DMS 273 (cell line): ENCODE data around the gene ARF1.
A peak's percentile ranks its signal among the peaks of the same experiment; 100 is the strongest.

Experiments
- DNase-seq: peaks from one replicate; lab custom pipeline; 2025; ENCODE audit not compliant: unreplicated experiment; lab: John Stamatoyannopoulos, UW

ARF1 gene

GRCh38 chr1:228068359-228068758 lies 14.1 kb upstream of the ARF1 start:
- no peak for DNase-seq

GRCh38 chr1:228070173-228070572 lies 12.3 kb upstream of the ARF1 start:
- DNase-seq: no peak

- DNase-seq: no peak
Measured at GRCh38 chr1:228070851-228071250, 11.7 kb upstream of the ARF1 start.

GRCh38 chr1:228071839-228072657 lies 10.5 kb upstream of the ARF1 start:
- no peak for DNase-seq

- peak; percentile 20 for DNase-seq
Measured at GRCh38 chr1:228072658-228073043, 9.9 kb upstream of the ARF1 start.

- no peak for DNase-seq
Measured at GRCh38 chr1:228073061-228073856, 9.2 kb upstream of the ARF1 start.

GRCh38 chr1:228073857-228074545 lies 8.5 kb upstream of the ARF1 start:
- DNase-seq: peak; percentile 70

- peak; percentile 52 for DNase-seq
Measured at GRCh38 chr1:228074954-228075730, 7.4 kb upstream of the ARF1 start.

GRCh38 chr1:228075801-228076271 lies 6.7 kb upstream of the ARF1 start:
- no peak for DNase-seq

- DNase-seq: no peak
Measured at GRCh38 chr1:228076796-228077430, 5.6 kb upstream of the ARF1 start.

- peak; percentile 31 for DNase-seq
Measured at GRCh38 chr1:228077565-228078330, 4.8 kb upstream of the ARF1 start.

GRCh38 chr1:228079013-228079412 lies 3.5 kb upstream of the ARF1 start:
- DNase-seq: no peak

- no peak for DNase-seq
Measured at GRCh38 chr1:228079601-228080263, 2.8 kb upstream of the ARF1 start.

- no peak for DNase-seq
Measured at GRCh38 chr1:228081144-228081543, 1.4 kb upstream of the ARF1 start.

- DNase-seq: peak; percentile 62
Measured at GRCh38 chr1:228081578-228082213, 812 bp upstream of the ARF1 start.

- DNase-seq: peak; percentile 60
Measured at GRCh38 chr1:228082918-228083870, 686 bp downstream of the ARF1 start.

- DNase-seq: peak; percentile 56
Measured at GRCh38 chr1:228083871-228084278, 1.4 kb downstream of the ARF1 start.
